Natural killer cell treated with Interleukin-12 subunit alpha and Interleukin-12 subunit beta and Interleukin-15 and Interleukin-18, amount 100 ng/mL, for 72 hours (primary cell): ENCODE data around the gene TMEM141. TPM values are rescaled to one million over a fixed set of nuclear protein-coding genes. Genes with fewer than 3 reads are reported as not detected.
A peak's percentile ranks its signal among the peaks of the same experiment; 100 is the strongest.

Experiments
- ATAC-seq, 2 donors: fragments of 150-1000 bp; cut with Tn5 transposase in 1 of 2; sonication (Bioruptor Pico), chemical (Tn5 transposase) in 1 of 2; 2 replicates each; pipeline ENCODE4 v1.10.0; 2021
- DNase-seq: peaks from one replicate; pipeline ENCODE4 v3.0.0; 2022; ENCODE audit warnings: low spot score
- H3K27ac Mint-ChIP-seq, 2 donors: 1 replicate in 1 of 2; 2 replicates in 1 of 2; pipeline ENCODE4 v1.8.0; 2022; ENCODE audit warnings: mixed read lengths in 2 of 2, mild to moderate bottlenecking in 1 of 2, moderate library complexity in 1 of 2
- H3K27me3 Mint-ChIP-seq, 2 donors: 1 replicate in 1 of 2; 2 replicates in 1 of 2; pipeline ENCODE4 v1.8.0; 2022; ENCODE audit warnings: mixed read lengths in 2 of 2
- H3K36me3 Mint-ChIP-seq: one replicate; pipeline ENCODE4 v1.8.0; 2022; ENCODE audit warnings: mixed read lengths
- H3K4me1 Mint-ChIP-seq, 2 donors: 1 replicate in 1 of 2; 2 replicates in 1 of 2; pipeline ENCODE4 v1.8.0; 2022; ENCODE audit warnings: low read depth in 2 of 2, mixed read lengths in 2 of 2, mild to moderate bottlenecking in 1 of 2
- H3K4me3 Mint-ChIP-seq: one replicate; pipeline ENCODE4 v1.8.0; 2022; ENCODE audit warnings: mixed read lengths
- H3K9me3 Mint-ChIP-seq: 2 replicates; pipeline ENCODE4 v1.8.0; 2022; ENCODE audit warnings: mixed read lengths
- total RNA-seq, 2 donors: library from RNA; stranded (reverse); gene quantifications; one replicate each; pipeline ENCODE4 v1.2.3, GENCODE V29; 2022

Gene TMEM141
- 10 to 100 TPM; 31.9 to 50.5 TPM for total RNA-seq

DNA sequence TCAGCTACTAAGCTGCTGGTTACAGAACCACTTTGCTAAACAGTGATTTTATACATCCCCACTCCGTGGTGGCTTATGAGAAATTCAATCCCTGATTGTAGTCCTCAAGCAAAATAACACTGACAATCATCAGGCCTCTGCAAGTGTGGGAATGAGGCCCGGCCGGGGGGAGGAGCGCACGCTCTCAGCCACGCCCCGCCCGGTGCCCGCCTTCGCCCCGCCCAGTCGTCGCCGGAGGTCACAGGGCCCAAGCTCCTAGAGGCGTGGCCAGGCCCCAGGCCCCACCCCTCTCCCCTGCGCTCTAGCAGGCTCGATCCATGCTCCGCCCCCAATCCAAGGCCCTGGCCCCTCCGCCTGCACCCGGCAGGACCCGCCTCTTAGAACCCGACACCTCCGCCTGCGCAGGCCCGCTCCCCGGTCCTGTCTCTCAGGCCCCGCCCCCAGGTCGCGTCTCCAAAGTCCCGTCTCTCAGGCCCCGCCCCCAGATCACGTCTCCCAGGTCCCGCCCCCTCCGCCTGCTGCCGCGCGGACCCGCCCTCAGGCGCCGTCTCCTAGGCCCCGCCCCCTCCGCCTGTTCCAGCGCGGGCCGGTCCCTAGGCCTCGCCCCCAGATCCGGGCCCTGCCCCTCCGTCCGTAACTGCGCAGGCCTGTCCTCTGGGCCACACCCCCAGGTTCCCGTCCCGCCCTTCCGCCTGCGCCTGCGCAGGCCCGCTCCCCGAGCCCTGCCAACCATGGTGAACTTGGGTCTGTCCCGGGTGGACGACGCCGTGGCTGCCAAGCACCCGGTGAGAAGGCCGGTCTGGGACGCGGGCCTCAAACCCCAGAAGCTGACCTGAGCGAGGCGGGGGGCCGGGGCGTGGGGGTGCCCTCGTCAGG lies at the start of gene TMEM141:
TMEM141 (plus strand) TSS at position 705 of the 876 bp plus-strand sequence; CDS start at position 732, 27 bp downstream.
- DNase-seq: peak; percentile 100
- Mint-ChIP-seq H3K4me1 (peaks cover 21 to 24% of the 10 kb centered on the region in 2 donors), H3K27ac (peak within 1 kb of the TSS; percentile 49 to 51)

DNA sequence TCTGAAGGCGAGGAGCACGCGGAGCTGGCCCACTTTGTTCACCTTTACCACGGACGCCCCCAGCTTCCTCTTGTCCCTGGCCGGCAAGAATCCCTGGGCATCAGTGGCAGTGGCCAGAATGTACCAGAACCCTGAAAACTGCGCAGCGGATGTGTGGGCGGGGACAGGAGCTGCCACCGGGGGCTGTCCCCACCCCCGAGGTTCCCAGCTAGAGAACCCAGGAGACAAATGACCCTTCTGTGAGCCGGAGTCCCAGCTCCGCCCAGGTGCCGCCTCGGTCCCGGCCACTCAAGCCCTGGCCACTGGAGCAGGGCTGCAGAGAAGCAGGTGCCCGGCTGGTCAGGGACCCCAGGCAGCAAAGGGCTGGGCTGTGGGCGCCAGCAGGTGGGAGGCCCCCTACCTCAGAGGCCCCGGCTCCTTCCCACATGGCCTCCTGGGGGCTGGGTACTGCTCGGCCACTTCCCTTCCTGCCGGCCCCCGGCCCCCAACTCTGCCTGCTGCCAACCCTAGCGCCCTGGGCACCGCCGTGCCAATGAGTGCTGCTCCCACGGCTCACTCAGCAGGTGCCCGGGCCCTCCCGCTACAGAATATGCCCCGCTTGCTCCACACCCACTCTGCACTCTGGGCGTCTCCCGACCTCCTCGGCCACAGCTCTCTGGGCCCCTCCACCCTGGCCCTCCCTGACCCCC lies 49.1 kb upstream of the TMEM141 start:
- H3K36me3 Mint-ChIP-seq: no peaks in the 10 kb centered on the region
- DNase-seq: no peak
- ATAC-seq: peak in 1 of 2 donors; percentile 51
- no peak overlapping the region for H3K4me3 Mint-ChIP-seq
- no peaks in the 10 kb centered on the region for H3K4me1 Mint-ChIP-seq
- no peak overlapping the region for H3K27ac Mint-ChIP-seq
- H3K9me3 Mint-ChIP-seq: no peaks in the 10 kb centered on the region
- peaks cover 0 to 2% of the 10 kb centered on the region in 2 donors for H3K27me3 Mint-ChIP-seq

More for the DNA sequence above, at the start of gene TMEM141:
- H3K36me3 Mint-ChIP-seq: no peaks in the 10 kb centered on the region
- peak; percentile 95 to 96 for ATAC-seq
- H3K27me3 Mint-ChIP-seq: peaks cover 0 to 3% of the 10 kb centered on the region in 2 donors
- no peaks in the 10 kb centered on the region for H3K9me3 Mint-ChIP-seq
- H3K4me3 Mint-ChIP-seq: peak within 1 kb of the TSS; percentile 66

DNA sequence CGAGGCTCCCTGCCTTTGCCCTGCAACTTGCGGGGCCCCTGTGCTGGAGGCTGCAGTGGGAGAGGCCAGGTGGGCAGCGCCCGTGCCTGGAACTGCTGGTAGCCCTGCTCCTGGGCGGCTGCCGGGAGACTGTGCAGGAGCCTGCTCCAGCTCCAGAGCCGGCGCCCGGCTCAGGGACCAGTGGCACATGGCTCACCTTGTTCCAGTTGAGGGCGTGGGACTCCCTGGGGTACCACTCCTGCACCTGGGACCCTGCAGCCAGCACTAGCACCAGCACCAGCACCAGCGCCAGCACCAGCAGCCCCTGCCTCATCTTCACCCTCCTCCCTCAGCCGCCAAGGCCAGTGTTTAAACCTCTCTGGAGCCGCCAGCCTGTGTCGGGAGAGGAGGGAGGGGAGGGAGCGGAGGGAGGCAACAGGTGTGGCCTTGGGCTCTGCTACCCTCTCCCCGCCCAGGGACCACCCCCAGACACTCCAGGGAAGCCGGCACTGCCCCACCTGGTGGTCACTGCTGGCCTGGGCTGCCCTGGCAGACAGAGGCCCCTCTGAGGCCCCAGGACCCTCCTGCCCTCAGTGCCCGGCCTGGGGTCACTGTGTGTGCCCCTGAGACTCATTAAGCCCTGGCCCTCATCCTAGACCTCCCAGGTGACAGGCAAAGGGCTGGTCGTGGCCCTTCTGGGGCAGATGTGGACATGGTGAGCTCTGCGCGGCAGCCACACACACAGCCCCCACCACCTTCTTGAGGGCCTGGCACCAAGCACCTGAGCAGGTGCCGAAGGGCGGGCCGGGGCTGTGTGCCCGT lies 48.4 kb upstream of the TMEM141 start, which contains the start of gene LCN10:
LCN10 (minus strand) TSS at position 350 of the 801 bp plus-strand sequence; CDS start at position 313, 37 bp downstream.
- Mint-ChIP-seq H3K36me3 (no peaks in the 10 kb centered on the region), H3K4me1 (no peaks in the 10 kb centered on the region), H3K27ac (no peak within 1 kb of the TSS), H3K9me3 (no peaks in the 10 kb centered on the region), H3K4me3 (no peak within 1 kb of the TSS), H3K27me3 (peaks cover 0 to 2% of the 10 kb centered on the region in 2 donors)
- DNase-seq (no peak), ATAC-seq (no peak)

DNA sequence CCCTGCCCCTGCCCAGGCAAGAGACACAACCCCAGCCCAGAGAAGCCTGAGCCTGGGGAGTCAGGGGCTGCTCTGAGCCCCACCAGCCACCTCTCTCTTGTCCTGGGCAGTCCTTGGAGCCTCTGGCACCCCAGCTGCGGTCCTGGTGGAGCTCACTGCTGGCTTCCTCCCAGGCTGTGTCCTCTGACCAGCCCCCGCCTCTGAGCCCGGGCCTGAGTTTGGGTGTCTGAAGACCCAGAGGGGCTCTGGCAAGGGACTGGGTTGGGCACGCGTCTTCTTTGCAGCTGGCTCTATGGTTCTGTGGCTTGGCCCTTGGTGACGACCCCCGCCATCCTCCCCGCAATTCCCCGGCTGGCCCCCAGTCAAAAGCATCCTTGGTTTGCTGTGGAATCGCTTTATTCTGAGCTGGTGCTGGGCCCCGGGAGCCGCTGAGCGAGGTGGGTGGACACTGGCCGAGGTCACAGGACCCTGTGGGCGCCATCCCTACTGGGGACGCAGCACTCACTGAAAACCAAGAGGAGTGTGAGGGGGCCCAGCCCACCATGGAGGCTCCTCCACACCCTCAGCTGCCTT lies 47.4 kb upstream of the TMEM141 start:
- ATAC-seq (no peak), DNase-seq (no peak)
- Mint-ChIP-seq H3K36me3 (no peaks in the 10 kb centered on the region), H3K4me3 (no peak overlapping the region), H3K9me3 (no peaks in the 10 kb centered on the region), H3K27ac (no peak overlapping the region), H3K27me3 (peaks cover 0 to 2% of the 10 kb centered on the region in 2 donors), H3K4me1 (no peaks in the 10 kb centered on the region)

DNA sequence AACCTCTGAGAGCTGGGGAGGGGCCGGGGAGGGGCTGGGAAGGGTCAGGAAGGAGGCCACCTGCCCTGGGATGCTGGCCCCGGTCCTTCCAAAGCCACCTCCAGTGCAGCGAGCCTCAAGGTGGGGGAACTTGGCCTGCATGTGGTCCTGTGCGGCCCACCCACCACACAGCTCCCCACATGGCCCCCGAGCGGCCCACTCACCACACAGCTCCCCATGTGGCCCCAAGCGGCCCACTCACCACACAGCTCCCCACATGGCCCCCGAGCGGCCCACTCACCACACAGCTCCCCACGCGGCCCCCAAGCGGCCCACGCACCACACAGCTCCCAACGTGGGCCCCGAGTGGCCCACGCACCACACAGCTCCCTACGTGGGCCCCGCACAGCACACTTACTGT lies 46.4 kb upstream of the TMEM141 start:
- no peak for ATAC-seq
- Mint-ChIP-seq H3K4me3 (no peak overlapping the region), H3K9me3 (no peaks in the 10 kb centered on the region), H3K27ac (no peak overlapping the region), H3K4me1 (no peaks in the 10 kb centered on the region), H3K27me3 (peaks cover 0 to 2% of the 10 kb centered on the region in 2 donors), H3K36me3 (no peaks in the 10 kb centered on the region)
- DNase-seq: no peak

GRCh38 chr9:136745389-136746154 lies 45.6 kb upstream of the TMEM141 start:
- Mint-ChIP-seq H3K4me1 (peaks cover 0 to 2% of the 10 kb centered on the region in 2 donors), H3K27me3 (peaks cover 0 to 3% of the 10 kb centered on the region in 2 donors), H3K36me3 (no peaks in the 10 kb centered on the region), H3K9me3 (no peaks in the 10 kb centered on the region), H3K27ac (no peak overlapping the region), H3K4me3 (no peak overlapping the region)
- DNase-seq (no peak), ATAC-seq (no peak)

DNA sequence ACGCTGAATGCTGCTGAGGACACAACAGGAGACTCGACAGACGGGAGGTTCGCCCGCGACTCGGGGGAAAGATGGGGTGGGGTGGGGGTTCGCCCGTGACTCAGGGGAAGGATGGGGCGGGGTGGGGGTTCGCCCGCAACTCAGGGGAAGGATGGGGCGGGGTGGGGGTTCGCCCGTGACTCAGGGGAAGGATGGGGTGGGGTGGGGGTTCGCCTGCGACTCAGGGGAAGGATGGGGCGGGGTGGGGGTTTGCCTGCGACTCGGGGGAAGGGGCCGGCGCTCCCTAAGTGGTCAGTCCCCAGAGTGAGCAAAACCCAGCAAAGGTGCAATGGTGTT lies 45.0 kb upstream of the TMEM141 start:
- DNase-seq (no peak), ATAC-seq (no peak)
- Mint-ChIP-seq H3K27me3 (peaks cover 0 to 8% of the 10 kb centered on the region in 2 donors), H3K4me3 (no peak overlapping the region), H3K9me3 (no peaks in the 10 kb centered on the region), H3K4me1 (peaks cover 0 to 5% of the 10 kb centered on the region in 2 donors), H3K36me3 (no peaks in the 10 kb centered on the region), H3K27ac (no peak overlapping the region)

- H3K27ac Mint-ChIP-seq: no peak overlapping the region
- H3K27me3 Mint-ChIP-seq: peaks cover 0 to 6% of the 10 kb centered on the region in 2 donors
- H3K4me3 Mint-ChIP-seq: no peak overlapping the region
- H3K9me3 Mint-ChIP-seq: peaks cover under 1% of the 10 kb centered on the region
- no peak for ATAC-seq
- no peak for DNase-seq
- peaks cover 3% of the 10 kb centered on the region for H3K36me3 Mint-ChIP-seq
- peaks cover 0 to 5% of the 10 kb centered on the region in 2 donors for H3K4me1 Mint-ChIP-seq
These were observed 44.5 kb upstream of the TMEM141 start for GRCh38 chr9:136746621-136747020.

- ATAC-seq (no peak), DNase-seq (no peak)
- Mint-ChIP-seq H3K4me3 (no peak overlapping the region), H3K27me3 (peaks cover 3 to 7% of the 10 kb centered on the region in 2 donors), H3K9me3 (peaks cover 4% of the 10 kb centered on the region), H3K36me3 (peaks cover 10% of the 10 kb centered on the region), H3K27ac (no peak overlapping the region), H3K4me1 (peaks cover 0 to 5% of the 10 kb centered on the region in 2 donors)
These were observed 43.7 kb upstream of the TMEM141 start for GRCh38 chr9:136747161-136748060.

DNA sequence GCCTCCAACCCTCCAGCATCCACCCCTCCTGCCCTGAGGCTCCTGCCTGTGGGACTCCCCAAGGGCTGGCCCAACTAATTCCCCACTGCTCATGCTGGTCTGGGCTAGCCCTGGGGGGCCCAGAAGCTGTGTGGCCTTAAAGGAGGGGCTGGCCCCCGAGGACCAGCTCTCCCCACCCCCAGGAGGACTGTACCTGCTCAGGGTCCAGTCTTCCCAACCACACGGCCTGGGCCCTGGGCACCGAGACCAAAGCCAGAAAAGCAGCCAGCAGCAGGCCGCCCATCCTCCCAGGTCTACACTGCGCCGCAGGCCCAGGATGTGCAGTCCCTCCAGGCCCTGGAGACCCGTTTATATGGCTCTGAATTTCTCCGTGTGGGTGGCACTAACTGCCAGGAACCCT lies 42.9 kb upstream of the TMEM141 start, which contains the start of gene LCN6:
LCN6 (minus strand) TSS at position 325 of the 400 bp plus-strand sequence; CDS start at position 283, 42 bp downstream.
- ATAC-seq (no peak), DNase-seq (no peak)
- peaks cover 0 to 5% of the 10 kb centered on the region in 2 donors for H3K4me1 Mint-ChIP-seq
- no peak within 1 kb of the TSS for H3K27ac Mint-ChIP-seq
- peaks cover 9 to 10% of the 10 kb centered on the region in 2 donors for H3K27me3 Mint-ChIP-seq
- H3K4me3 Mint-ChIP-seq: no peak within 1 kb of the TSS
- peaks cover 8% of the 10 kb centered on the region for H3K9me3 Mint-ChIP-seq
- H3K36me3 Mint-ChIP-seq: peaks cover 16% of the 10 kb centered on the region

GRCh38 chr9:136748666-136749611 lies 42.2 kb upstream of the TMEM141 start:
- H3K27ac Mint-ChIP-seq: no peak overlapping the region
- H3K9me3 Mint-ChIP-seq: peaks cover 8% of the 10 kb centered on the region
- H3K4me3 Mint-ChIP-seq: no peak overlapping the region
- ATAC-seq: no peak
- no peak for DNase-seq
- H3K36me3 Mint-ChIP-seq: peaks cover 16% of the 10 kb centered on the region
- peaks cover 0 to 5% of the 10 kb centered on the region in 2 donors for H3K4me1 Mint-ChIP-seq
- H3K27me3 Mint-ChIP-seq: peaks cover 9 to 10% of the 10 kb centered on the region in 2 donors
